SH-SY5Y (cell line): ENCODE measurements around the gene AKAP12.

Experiments
- GATA2 ChIP-seq: IDR thresholded peaks from 2 replicates; pipeline ENCODE4 v1.6.1; 2011; ENCODE audit warnings: mild to moderate bottlenecking, low read depth, low read length
- GATA3 ChIP-seq: IDR thresholded peaks from 2 replicates; pipeline ENCODE4 v1.6.1; 2011; ENCODE audit warnings: low read depth, mild to moderate bottlenecking, low read length, moderate library complexity

DNA sequence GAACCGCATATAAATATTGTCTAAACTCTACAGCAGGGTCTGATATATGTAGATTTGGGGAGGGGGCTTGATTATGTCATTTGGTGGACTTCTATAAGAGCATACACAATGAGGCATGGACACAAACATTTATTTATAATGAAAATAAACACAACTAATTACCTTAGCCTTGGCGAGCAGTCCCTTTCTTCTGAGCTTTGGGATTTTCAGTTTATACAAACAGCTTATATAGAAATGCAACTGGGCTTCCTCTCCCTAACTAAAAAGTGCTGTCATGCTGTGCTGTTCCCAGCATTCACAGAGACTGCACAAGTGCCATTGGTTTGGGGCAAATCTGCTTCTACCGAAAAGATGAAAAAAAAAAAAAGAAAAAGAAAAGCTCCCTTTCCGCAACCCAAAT, 69.9 kb downstream of the AKAP12 start:
- TF ChIP-seq GATA2, result no peak
- no peak for TF ChIP-seq GATA3
